Lung microvascular endothelial cell (primary cell): ENCODE results near the gene SIGLEC9. TPM values are rescaled to one million over a fixed set of nuclear protein-coding genes. Genes with fewer than 3 reads are reported as not detected.
"Not testable (repeated sequence)": the region's sequence is repeated elsewhere in the genome, so short reads cannot be mapped to it uniquely, and the experiment has no call there.

ENCODE experiments used
- DNase-seq, 2 donors: peaks; one replicate each; pipeline versions ENCODE4 v3.0.0 to v3.0.0-alpha.2; 2010; ENCODE audit warnings: low read depth in 2 of 2
- total RNA-seq: library from RNA; depleted of rRNA; stranded (reverse); fragments of >200 nt; gene quantifications from 2 replicates; pipeline ENCODE4 v1.2.1, GENCODE V29; 2014

Gene SIGLEC9
- total RNA-seq, 1 donor from 2014 or later: 0.20 TPM

- no peak for DNase-seq
Measured at GRCh38 chr19:51123381-51123800, 1.3 kb upstream of the SIGLEC9 start.

GRCh38 chr19:51123802-51124201 is 904 bp upstream of the SIGLEC9 start:
- no peak for DNase-seq

GRCh38 chr19:51124216-51124615 is 490 bp upstream of the SIGLEC9 start:
- no peak for DNase-seq

- no peak for DNase-seq
Measured at GRCh38 chr19:51125421-51126075, 842 bp downstream of the SIGLEC9 start.

GRCh38 chr19:51127032-51127431 is 2.3 kb downstream of the SIGLEC9 start:
- DNase-seq: no peak

GRCh38 chr19:51127755-51128154 is 3.0 kb downstream of the SIGLEC9 start:
- peak; percentile 14 to 23 for DNase-seq

- no peak for DNase-seq
Measured at GRCh38 chr19:51128227-51128626, 3.5 kb downstream of the SIGLEC9 start.

- DNase-seq: no peak
Measured at GRCh38 chr19:51129716-51130115, 5.0 kb downstream of the SIGLEC9 start.

- peak in 1 of 2 donors; percentile 39 for DNase-seq
Measured at GRCh38 chr19:51131780-51132680, 7.3 kb downstream of the SIGLEC9 start.

GRCh38 chr19:51135004-51135403 is 10.3 kb downstream of the SIGLEC9 start:
- no peak for DNase-seq

GRCh38 chr19:51135986-51136762 is 11.5 kb downstream of the SIGLEC9 start:
- DNase-seq: no peak

- no peak for DNase-seq
Measured at GRCh38 chr19:51136851-51137551, 12.3 kb downstream of the SIGLEC9 start.

- no peak for DNase-seq
Measured at GRCh38 chr19:51137792-51138425, 13.2 kb downstream of the SIGLEC9 start.

- no peak for DNase-seq
Measured at GRCh38 chr19:51138549-51138979, 13.9 kb downstream of the SIGLEC9 start.

- no peak for DNase-seq
Measured at GRCh38 chr19:51139299-51140014, 14.8 kb downstream of the SIGLEC9 start.

- DNase-seq: no peak
Measured at GRCh38 chr19:51140441-51140840, 15.7 kb downstream of the SIGLEC9 start.

GRCh38 chr19:51141181-51141580 is 16.5 kb downstream of the SIGLEC9 start:
- DNase-seq: no peak

GRCh38 chr19:51142119-51142518 is 17.4 kb downstream of the SIGLEC9 start, which contains the start of gene SIGLEC7:
Gene SIGLEC7, plus strand, starts transcription at chr19:51142301. Its CDS starts 69 bp downstream, at chr19:51142370.
- DNase-seq: no peak

- DNase-seq: not testable (repeated sequence)
Measured at GRCh38 chr19:51142809-51143475, 18.2 kb downstream of the SIGLEC9 start.
